Transverse colon (tissue), 4 donors: ENCODE data around the gene PPP1R13B. TPM values are rescaled to one million over a fixed set of nuclear protein-coding genes. Genes with fewer than 3 reads are reported as not detected.

Source experiments
- DNase-seq: peaks from one replicate; pipeline ENCODE4 v3.0.0-alpha.2; 2019
- H3K27ac ChIP-seq, 4 donors: fragments of 200-600 bp; sonication (generic); 2 replicates each; pipeline ENCODE4 v1.5.1; 2016 to 2018; ENCODE audit warnings: inconsistent platforms in 4 of 4
- H3K27me3 ChIP-seq: fragments of 200-600 bp; sonication (generic); 2 replicates; pipeline ENCODE4 v1.5.1; 2017; ENCODE audit warnings: inconsistent platforms
- H3K36me3 ChIP-seq, 4 donors: fragments of 200-600 bp; sonication (generic); 2 replicates each; pipeline ENCODE4 v1.5.1; 2017 to 2019; ENCODE audit warnings: inconsistent platforms in 4 of 4
- H3K4me1 ChIP-seq, 4 donors: fragments of 200-600 bp; sonication (generic); 2 replicates each; pipeline ENCODE4 v1.5.1; 2017 to 2020; ENCODE audit warnings: inconsistent platforms in 4 of 4
- H3K4me3 ChIP-seq, 4 donors: fragments of 200-600 bp; sonication (generic); 1 replicate in 1 of 4; 2 replicates in 3 of 4; pipeline versions ENCODE4 v1.5.1 to v1.6.1; 2017 to 2019; ENCODE audit warnings: inconsistent platforms in 4 of 4
- H3K9me3 ChIP-seq, 2 donors: fragments of 200-600 bp; sonication (generic); 2 replicates each; pipeline ENCODE4 v1.5.1; 2017 to 2019; ENCODE audit warnings: inconsistent platforms in 2 of 2
- CTCF ChIP-seq, 5 experiments: fragments of 200-600 bp in 3 of 5; fragments of 450-650 bp in 2 of 5; sonication (generic) in 3 of 5; IDR thresholded peaks; 1 replicate in 2 of 5; 2 replicates in 3 of 5; pipeline ENCODE4 v1.5.1; 2016 to 2017; ENCODE audit warnings: antibody characterized with exemption in 5 of 5, inconsistent platforms in 3 of 5, mild to moderate bottlenecking in 2 of 5, moderate library complexity in 1 of 5
- EP300 ChIP-seq: sonication (generic); formaldehyde crosslinking; IDR thresholded peaks from one replicate; pipeline ENCODE4 v1.6.1; 2017; ENCODE audit warnings: antibody characterized with exemption, low read depth
- POLR2A ChIP-seq: fragments of 450-650 bp; IDR thresholded peaks from one replicate; pipeline ENCODE4 v1.6.1; 2016; ENCODE audit warnings: antibody characterized with exemption, mild to moderate bottlenecking, moderate library complexity
- POLR2AphosphoS5 ChIP-seq, 3 donors: sonication (generic); formaldehyde crosslinking; IDR thresholded peaks; one replicate each; pipeline ENCODE4 v1.6.1; 2016; ENCODE audit warnings: antibody characterized with exemption in 3 of 3
- WGBS, 2 donors: methylation state at CpG; one replicate each; pipeline ENCODE4 v1.1.5; 2018; ENCODE audit warnings: low coverage in 1 of 2; 5-methylcytosine and 5-hydroxymethylcytosine counted together
- in situ Hi-C, 4 donors: fragments of 200-750 bp; cut with MboI; loops; one replicate each; pipeline versions ENCODE4 v1.15.0 to v1.15.1; 2017; ENCODE audit warnings: low sequenced_read_pairs in 3 of 4, low pct_ligation_motif_present in 1 of 4, low pct_unique_long_range_greater_than_20kb in 1 of 4
- intact Hi-C: fragments of 100-400 bp; cut with DNase I; formaldehyde crosslinking; loops from one replicate; pipeline ENCODE4 v1.15.1; 2023; ENCODE audit warnings: low total_unique reads
- total RNA-seq, 4 donors: library from RNA; depleted of rRNA; stranded (reverse); fragments of >200 nt; gene quantifications; one replicate each; pipeline ENCODE4 v1.1.0, GENCODE V29; 2016

PPP1R13B gene
- total RNA-seq, 4 donors from 2014 or later: 31.0 to 109 (median 42.0) TPM

GRCh38 chr14:103705118-103705503 is 142.3 kb downstream of the PPP1R13B start:
- in situ Hi-C loops: no loop called here
- intact Hi-C loops: no loop called here
- WGBS, 2 donors: 82 to 93% methylated on average over 2 to 15 of the region's 15 CpGs
- Histone ChIP-seq H3K4me1 (peaks cover 2 to 5% (median 3%) of the 10 kb centered on the region in 4 donors), H3K4me3 (no peak overlapping the region), H3K36me3 (peaks cover 0 to under 1% (median 0%) of the 10 kb centered on the region in 4 donors), H3K27ac (peak overlapping the region in 2 of 4 donors; percentile 7 to 36), H3K9me3 (no peaks in the 10 kb centered on the region), H3K27me3 (no peaks in the 10 kb centered on the region)
- DNase-seq: no peak
- no peak for TF ChIP-seq EP300
- peak in 1 of 3 donors; percentile 10 for TF ChIP-seq POLR2AphosphoS5 (IDR thresholded peaks at IDR 0.05)
- TF ChIP-seq CTCF (IDR thresholded peaks at IDR 0.05): no peak

DNA sequence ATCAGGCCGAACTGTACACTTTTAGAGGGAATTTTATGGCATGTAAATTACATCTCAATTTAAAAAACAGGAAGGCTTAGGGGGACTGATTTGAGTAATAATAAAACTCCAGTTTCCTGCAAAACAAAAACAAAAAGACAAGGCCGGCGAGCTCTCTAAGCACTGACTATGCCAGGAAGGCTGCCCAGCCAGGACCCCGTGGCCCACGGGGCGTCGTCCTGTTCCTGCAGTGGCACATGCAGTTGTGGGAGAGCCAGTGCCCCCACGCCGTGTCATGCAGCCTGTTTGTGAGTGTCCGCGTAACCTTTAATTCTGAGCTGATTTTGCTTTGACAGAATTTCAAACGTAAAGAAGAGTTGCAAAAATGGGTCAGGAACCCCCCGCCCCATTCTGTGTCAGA is 142.7 kb downstream of the PPP1R13B start:
- peaks cover 0 to 1% (median under 1%) of the 10 kb centered on the region in 4 donors for H3K4me1 ChIP-seq
- H3K36me3 ChIP-seq: peaks cover 0 to 3% (median 0%) of the 10 kb centered on the region in 4 donors
- TF ChIP-seq CTCF (IDR thresholded peaks at IDR 0.05) (no peak), POLR2AphosphoS5 (IDR thresholded peaks at IDR 0.05) (no peak), EP300 (no peak), POLR2A (no peak)
- DNase-seq: no peak
- no peaks in the 10 kb centered on the region for H3K27me3 ChIP-seq
- intact Hi-C loops (no loop called here), in situ Hi-C loops (no loop called here)
- WGBS, 2 donors: 80 to 84% methylated on average over 3 to 13 of the region's 13 CpGs
- no peaks in the 10 kb centered on the region for H3K9me3 ChIP-seq
- H3K4me3 ChIP-seq: no peak overlapping the region
- H3K27ac ChIP-seq: peak overlapping the region in 2 of 4 donors; percentile 7 to 36

DNA sequence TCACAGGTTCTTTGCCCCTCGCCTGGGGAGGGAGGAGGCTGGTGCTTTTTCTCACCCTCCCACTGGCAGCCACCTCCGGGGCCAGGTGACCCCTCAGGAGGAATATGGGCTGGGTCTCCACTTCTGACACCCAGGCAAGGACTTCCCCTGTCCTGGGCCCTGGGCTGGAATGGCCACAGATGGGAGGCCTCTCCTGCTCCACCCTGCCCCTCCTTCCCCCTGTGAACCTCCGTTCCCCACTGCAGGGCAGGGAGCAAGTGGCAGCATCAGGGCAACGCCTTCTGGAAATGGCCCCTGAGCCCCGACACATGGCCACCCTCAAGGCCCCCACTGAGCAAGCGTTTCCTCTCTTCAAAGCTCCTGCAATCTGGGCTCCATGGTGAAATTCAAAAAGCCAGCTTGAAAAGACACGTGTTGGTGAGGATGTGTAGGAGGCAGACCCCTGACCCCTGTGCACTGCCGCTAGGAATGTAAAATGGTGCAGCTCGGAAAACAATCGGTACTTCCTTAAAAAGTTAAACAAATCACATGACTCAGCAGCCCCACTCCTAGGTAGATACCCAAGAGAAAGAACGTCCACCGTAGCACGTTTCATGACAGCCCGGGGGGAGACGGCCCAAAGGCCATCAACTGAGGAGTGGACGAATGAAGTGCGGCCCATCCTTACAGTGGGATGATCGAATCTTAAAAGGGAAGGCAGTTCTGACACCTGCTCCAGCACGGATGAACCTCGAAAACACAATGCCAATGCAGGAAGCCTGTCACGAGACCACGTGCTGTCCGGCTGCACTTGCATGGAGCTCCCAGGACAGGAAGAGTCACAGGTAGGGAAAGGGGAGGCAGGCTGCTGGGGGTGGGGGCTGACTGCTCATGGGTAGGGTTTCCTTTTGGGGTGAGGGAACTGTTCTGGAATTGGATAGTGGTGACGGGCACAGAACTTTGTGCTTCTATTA is 143.7 kb downstream of the PPP1R13B start:
- H3K4me3 ChIP-seq: no peak overlapping the region
- DNase-seq: no peak
- H3K36me3 ChIP-seq: peaks cover 0 to 3% (median 0%) of the 10 kb centered on the region in 4 donors
- H3K4me1 ChIP-seq: peaks cover 3 to 4% (median 4%) of the 10 kb centered on the region in 4 donors
- H3K27ac ChIP-seq: peak overlapping the region in 1 of 4 donors; percentile 36
- in situ Hi-C loops: no loop called here
- no peaks in the 10 kb centered on the region for H3K27me3 ChIP-seq
- TF ChIP-seq CTCF (IDR thresholded peaks at IDR 0.05) (no peak), POLR2AphosphoS5 (IDR thresholded peaks at IDR 0.05) (no peak), EP300 (no peak), POLR2A (no peak)
- intact Hi-C loops: no loop called here
- 75 to 82% methylated on average over 8 to 24 of the region's 24 CpGs for WGBS, 2 donors
- H3K9me3 ChIP-seq: no peaks in the 10 kb centered on the region
